Dendritic cell treated with granulocyte-macrophage colony-stimulating factor and Interleukin-4, amounts not matched to agents 40 ng/mL and 50 ng/mL, for 4 days (primary cell): ENCODE measurements around the gene WTIP.

Source experiments
- H3K27ac Mint-ChIP-seq: one replicate; pipeline ENCODE4 v1.8.0; 2022; ENCODE audit warnings: mild to moderate bottlenecking, mixed read lengths
- H3K27me3 Mint-ChIP-seq: one replicate; pipeline ENCODE4 v1.8.0; 2022; ENCODE audit warnings: mild to moderate bottlenecking, mixed read lengths
- H3K36me3 Mint-ChIP-seq: one replicate; pipeline ENCODE4 v1.8.0; 2022; ENCODE audit warnings: low read depth, mixed read lengths
- H3K4me1 Mint-ChIP-seq: one replicate; pipeline ENCODE4 v1.8.0; 2022; ENCODE audit warnings: low read depth, mixed read lengths
- H3K4me3 Mint-ChIP-seq: one replicate; pipeline ENCODE4 v1.8.0; 2022; ENCODE audit warnings: mild to moderate bottlenecking, moderate library complexity, mixed read lengths
- H3K9me3 Mint-ChIP-seq: one replicate; pipeline ENCODE4 v1.8.0; 2022; ENCODE audit warnings: mixed read lengths
- intact Hi-C: fragments of 100-400 bp; cut with micrococcal nuclease; formaldehyde crosslinking; loops from one replicate; pipeline ENCODE4 v1.15.0; 2022

Gene WTIP

GRCh38 chr19:34489175-34489574 lies 7.6 kb downstream of the WTIP start:
- H3K4me1 Mint-ChIP-seq, result no peaks in the 10 kb centered on the region
- H3K27ac Mint-ChIP-seq, result no peak overlapping the region
- no peak overlapping the region for H3K4me3 Mint-ChIP-seq
- intact Hi-C loops, result no loop called here
- H3K9me3 Mint-ChIP-seq, result no peaks in the 10 kb centered on the region
- no peaks in the 10 kb centered on the region for H3K36me3 Mint-ChIP-seq
- H3K27me3 Mint-ChIP-seq, result peaks cover 27% of the 10 kb centered on the region

GRCh38 chr19:34490141-34490766 lies 8.7 kb downstream of the WTIP start:
- Mint-ChIP-seq H3K36me3 (no peaks in the 10 kb centered on the region), H3K4me1 (no peaks in the 10 kb centered on the region), H3K27me3 (peaks cover 20% of the 10 kb centered on the region), H3K27ac (no peak overlapping the region), H3K4me3 (no peak overlapping the region), H3K9me3 (no peaks in the 10 kb centered on the region)
- intact Hi-C loops, result no loop called here

- no peaks in the 10 kb centered on the region for H3K36me3 Mint-ChIP-seq
- H3K4me1 Mint-ChIP-seq, result peaks cover 2% of the 10 kb centered on the region
- no peak overlapping the region for H3K27ac Mint-ChIP-seq
- no peaks in the 10 kb centered on the region for H3K9me3 Mint-ChIP-seq
- peaks cover 3% of the 10 kb centered on the region for H3K27me3 Mint-ChIP-seq
- intact Hi-C loops, result no loop called here
- no peak overlapping the region for H3K4me3 Mint-ChIP-seq
Measured at GRCh38 chr19:34493038-34493648, 11.6 kb downstream of the WTIP start.

GRCh38 chr19:34493649-34494044 lies 12.1 kb downstream of the WTIP start:
- Mint-ChIP-seq H3K27ac (no peak overlapping the region), H3K9me3 (no peaks in the 10 kb centered on the region), H3K4me3 (no peak overlapping the region), H3K36me3 (no peaks in the 10 kb centered on the region), H3K4me1 (peaks cover 5% of the 10 kb centered on the region), H3K27me3 (peaks cover 8% of the 10 kb centered on the region)
- intact Hi-C loops, result no loop called here

- Mint-ChIP-seq H3K27ac (no peak overlapping the region), H3K36me3 (no peaks in the 10 kb centered on the region), H3K4me3 (no peak overlapping the region), H3K4me1 (peaks cover 5% of the 10 kb centered on the region), H3K9me3 (no peaks in the 10 kb centered on the region), H3K27me3 (peaks cover 17% of the 10 kb centered on the region)
- intact Hi-C loops, result no loop called here
Measured at GRCh38 chr19:34494601-34495000, 13.0 kb downstream of the WTIP start.

GRCh38 chr19:34495416-34495815 lies 13.9 kb downstream of the WTIP start:
- H3K4me3 Mint-ChIP-seq, result no peak overlapping the region
- H3K4me1 Mint-ChIP-seq, result peaks cover 5% of the 10 kb centered on the region
- peaks cover 25% of the 10 kb centered on the region for H3K27me3 Mint-ChIP-seq
- intact Hi-C loops, result no loop called here
- no peaks in the 10 kb centered on the region for H3K36me3 Mint-ChIP-seq
- H3K9me3 Mint-ChIP-seq, result no peaks in the 10 kb centered on the region
- H3K27ac Mint-ChIP-seq, result no peak overlapping the region

- no peaks in the 10 kb centered on the region for H3K36me3 Mint-ChIP-seq
- H3K27me3 Mint-ChIP-seq, result peaks cover 34% of the 10 kb centered on the region
- no peak overlapping the region for H3K4me3 Mint-ChIP-seq
- H3K9me3 Mint-ChIP-seq, result no peaks in the 10 kb centered on the region
- no peak overlapping the region for H3K27ac Mint-ChIP-seq
- H3K4me1 Mint-ChIP-seq, result peaks cover 5% of the 10 kb centered on the region
- intact Hi-C loops, result no loop called here
Measured at GRCh38 chr19:34497112-34497805, 15.7 kb downstream of the WTIP start.

GRCh38 chr19:34499155-34499834 lies 17.7 kb downstream of the WTIP start:
- H3K36me3 Mint-ChIP-seq, result no peaks in the 10 kb centered on the region
- peaks cover 34% of the 10 kb centered on the region for H3K27me3 Mint-ChIP-seq
- intact Hi-C loops, result no loop called here
- H3K9me3 Mint-ChIP-seq, result no peaks in the 10 kb centered on the region
- no peak overlapping the region for H3K4me3 Mint-ChIP-seq
- peaks cover 5% of the 10 kb centered on the region for H3K4me1 Mint-ChIP-seq
- no peak overlapping the region for H3K27ac Mint-ChIP-seq

- no peak overlapping the region for H3K27ac Mint-ChIP-seq
- H3K4me3 Mint-ChIP-seq, result no peak overlapping the region
- H3K27me3 Mint-ChIP-seq, result peaks cover 34% of the 10 kb centered on the region
- no peaks in the 10 kb centered on the region for H3K9me3 Mint-ChIP-seq
- intact Hi-C loops, result no loop called here
- H3K4me1 Mint-ChIP-seq, result peaks cover 5% of the 10 kb centered on the region
- H3K36me3 Mint-ChIP-seq, result no peaks in the 10 kb centered on the region
Measured at GRCh38 chr19:34500656-34501120, 19.1 kb downstream of the WTIP start.

GRCh38 chr19:34501339-34502320 lies 20.1 kb downstream of the WTIP start:
- Mint-ChIP-seq H3K4me1 (peaks cover 5% of the 10 kb centered on the region), H3K27ac (no peak overlapping the region), H3K4me3 (no peak overlapping the region), H3K27me3 (peaks cover 34% of the 10 kb centered on the region), H3K9me3 (no peaks in the 10 kb centered on the region), H3K36me3 (no peaks in the 10 kb centered on the region)
- intact Hi-C loops, result no loop called here

GRCh38 chr19:34502582-34503411 lies 21.2 kb downstream of the WTIP start:
- peaks cover 32% of the 10 kb centered on the region for H3K27me3 Mint-ChIP-seq
- H3K9me3 Mint-ChIP-seq, result no peaks in the 10 kb centered on the region
- H3K4me3 Mint-ChIP-seq, result no peak overlapping the region
- no peaks in the 10 kb centered on the region for H3K36me3 Mint-ChIP-seq
- peaks cover 5% of the 10 kb centered on the region for H3K4me1 Mint-ChIP-seq
- H3K27ac Mint-ChIP-seq, result no peak overlapping the region
- intact Hi-C loops, result no loop called here

- no peaks in the 10 kb centered on the region for H3K36me3 Mint-ChIP-seq
- no peaks in the 10 kb centered on the region for H3K9me3 Mint-ChIP-seq
- no peaks in the 10 kb centered on the region for H3K4me1 Mint-ChIP-seq
- no peak overlapping the region for H3K27ac Mint-ChIP-seq
- intact Hi-C loops, result no loop called here
- H3K4me3 Mint-ChIP-seq, result no peak overlapping the region
- H3K27me3 Mint-ChIP-seq, result peaks cover 26% of the 10 kb centered on the region
Measured at GRCh38 chr19:34503531-34504272, 22.1 kb downstream of the WTIP start.
